HepG2 (cell line): ENCODE results near the gene TAF12. TPM values are rescaled to one million over a fixed set of nuclear protein-coding genes. Genes with fewer than 3 reads are reported as not detected.
A peak's percentile ranks its signal among the peaks of the same experiment; 100 is the strongest.

Experiments
- CBFB ChIP-seq: sonication (generic); formaldehyde crosslinking; IDR thresholded peaks from 2 replicates; pipeline ENCODE4 v1.4.0; 2020; ENCODE audit warnings: missing genetic modification reagents
- FOXO1 ChIP-seq: sonication (generic); formaldehyde crosslinking; IDR thresholded peaks from 2 replicates; pipeline ENCODE4 v1.4.0; 2020; ENCODE audit warnings: missing genetic modification reagents
- HNRNPLL ChIP-seq: fragments of 200-400 bp; formaldehyde crosslinking; IDR thresholded peaks from 2 replicates; pipeline ENCODE4 v1.6.1; 2017; ENCODE audit warnings: mild to moderate bottlenecking, low read depth, low read length; ENCODE audit not compliant: poor library complexity, severe bottlenecking
- KMT2B ChIP-seq: IDR thresholded peaks from 2 replicates; pipeline ENCODE4 v1.6.1; 2016; ENCODE audit warnings: missing genetic modification reagents, missing compliant biosample characterization
- SCMH1 ChIP-seq: sonication (generic); formaldehyde crosslinking; IDR thresholded peaks from 2 replicates; pipeline ENCODE4 v1.9.0; 2021; ENCODE audit warnings: missing genetic modification reagents, mild to moderate bottlenecking, borderline replicate concordance
- ZNF329 ChIP-seq: sonication (generic); formaldehyde crosslinking; IDR thresholded peaks from 2 replicates; pipeline ENCODE4 v1.9.0; 2021; ENCODE audit warnings: low read depth, mild to moderate bottlenecking, missing genetic modification reagents
- ZNF367 ChIP-seq: sonication (generic); formaldehyde crosslinking; IDR thresholded peaks from 2 replicates; pipeline ENCODE4 v1.4.0; 2020; ENCODE audit warnings: missing genetic modification reagents, borderline replicate concordance
- ZNF432 ChIP-seq: sonication (generic); formaldehyde crosslinking; IDR thresholded peaks from 2 replicates; pipeline ENCODE4 v1.5.0; 2020; ENCODE audit warnings: missing genetic modification reagents, mild to moderate bottlenecking, borderline replicate concordance
- ZNF678 ChIP-seq: sonication (generic); formaldehyde crosslinking; IDR thresholded peaks from 2 replicates; pipeline ENCODE4 v1.4.0; 2020; ENCODE audit warnings: mild to moderate bottlenecking, missing genetic modification reagents
- ZNF83 ChIP-seq: sonication (generic); formaldehyde crosslinking; IDR thresholded peaks from 2 replicates; pipeline ENCODE4 v1.4.0; 2020; ENCODE audit warnings: missing genetic modification reagents, mild to moderate bottlenecking, borderline replicate concordance
- polyA plus RNA-seq, 8 experiments: library from polyadenylated mRNA; depleted of rRNA in 3 of 8; stranded (reverse) in 7 of 8; unstranded in 1 of 8; fragments of >200 nt; fragmentation: Illumina TruSeq in 4 of 8; extraction: Trizol in 4 of 8; gene quantifications; 2 replicates each; pipeline versions ENCODE4 v1.2.1 to v1.2.3, GENCODE V29; 2011 to 2016; ENCODE audit warnings: low read depth in 4 of 8, missing spikeins in 1 of 8, mixed read lengths in 1 of 8; ENCODE audit not compliant: insufficient read depth in 1 of 8
- total RNA-seq, 5 experiments: library from RNA; depleted of rRNA; stranded (reverse); fragments of >200 nt; fragmentation: Illumina TruSeq; extraction: Trizol; gene quantifications; 2 replicates each; pipeline ENCODE4 v1.2.3, GENCODE V29; 2016; ENCODE audit warnings: low read depth in 1 of 5
- TF ChIP-seq, protein P1 (sequence below): sonication (generic); formaldehyde crosslinking; IDR thresholded peaks from 2 replicates; pipeline ENCODE4 v1.5.0; 2020; ENCODE audit warnings: missing genetic modification reagents
- TF ChIP-seq, protein P2 (sequence below): sonication (generic); formaldehyde crosslinking; IDR thresholded peaks from 2 replicates; pipeline ENCODE4 v1.4.0; 2020; ENCODE audit warnings: missing genetic modification reagents
- TF ChIP-seq, protein P3 (sequence below): IDR thresholded peaks from 2 replicates; pipeline ENCODE4 v1.6.1; 2016; ENCODE audit warnings: missing compliant biosample characterization, missing genetic modification reagents, borderline replicate concordance
- TF ChIP-seq, protein P4 (sequence below): sonication (generic); formaldehyde crosslinking; IDR thresholded peaks from 2 replicates; pipeline ENCODE4 v1.5.0; 2020; ENCODE audit warnings: missing genetic modification reagents
- TF ChIP-seq, protein P5 (sequence below): sonication (generic); formaldehyde crosslinking; IDR thresholded peaks from 2 replicates; pipeline ENCODE4 v1.4.0; 2020; ENCODE audit warnings: missing genetic modification reagents
- TF ChIP-seq, protein P6 (sequence below): sonication (generic); formaldehyde crosslinking; conservative IDR thresholded peaks from 2 replicates; pipeline ENCODE4 v1.4.0; 2020; ENCODE audit warnings: missing genetic modification reagents

Gene TAF12
- total and polyA plus RNA-seq, 2 of the 13 experiments (the other 11 are each of a cell fraction or from before 2014, with no cell fraction given), result 16.3 to 17.1 TPM

DNA sequence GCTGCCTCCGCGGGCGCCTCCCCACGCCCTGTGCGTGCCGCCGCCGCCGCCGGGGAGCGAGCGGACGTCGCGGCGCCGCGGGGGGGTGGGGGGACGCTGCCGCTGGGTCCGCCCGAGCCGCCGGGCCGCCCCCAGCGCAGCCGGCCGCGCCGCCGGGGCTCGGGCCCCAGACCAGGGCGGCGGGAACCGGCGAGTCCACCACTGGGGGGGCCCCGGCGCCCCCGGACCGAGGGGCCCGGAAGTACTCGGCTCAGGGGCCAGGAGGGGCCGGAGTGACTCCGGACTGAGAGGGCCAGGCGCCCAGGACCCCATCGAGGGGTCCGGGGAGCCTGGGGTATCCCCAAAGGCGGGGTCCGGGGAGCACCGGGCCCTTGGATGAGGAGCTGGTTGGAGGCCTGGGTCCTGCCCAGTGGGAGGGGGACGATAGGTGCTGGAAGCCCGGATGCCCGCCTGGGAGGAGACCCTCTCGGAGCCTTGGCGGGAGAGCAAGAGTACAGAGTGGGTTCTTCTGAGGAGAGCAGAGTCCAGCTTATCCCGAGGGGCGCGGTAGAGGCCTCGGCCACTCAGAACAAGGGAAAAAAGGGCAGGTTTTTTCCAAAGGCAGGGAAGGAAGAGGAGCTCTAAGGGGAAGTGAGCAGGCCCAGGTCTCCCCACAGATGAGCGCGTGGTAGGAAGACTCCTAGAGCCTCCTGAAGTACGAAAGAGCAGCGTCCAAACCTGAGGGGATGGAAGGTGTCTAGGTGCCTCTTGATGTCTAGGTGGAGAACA, 26.3 kb upstream of the TAF12 start (continued):
- no peak for TF ChIP-seq ZNF432
- no peak for TF ChIP-seq ZNF367 (CRISPR knock-in tag)
- TF ChIP-seq, protein P1, sequence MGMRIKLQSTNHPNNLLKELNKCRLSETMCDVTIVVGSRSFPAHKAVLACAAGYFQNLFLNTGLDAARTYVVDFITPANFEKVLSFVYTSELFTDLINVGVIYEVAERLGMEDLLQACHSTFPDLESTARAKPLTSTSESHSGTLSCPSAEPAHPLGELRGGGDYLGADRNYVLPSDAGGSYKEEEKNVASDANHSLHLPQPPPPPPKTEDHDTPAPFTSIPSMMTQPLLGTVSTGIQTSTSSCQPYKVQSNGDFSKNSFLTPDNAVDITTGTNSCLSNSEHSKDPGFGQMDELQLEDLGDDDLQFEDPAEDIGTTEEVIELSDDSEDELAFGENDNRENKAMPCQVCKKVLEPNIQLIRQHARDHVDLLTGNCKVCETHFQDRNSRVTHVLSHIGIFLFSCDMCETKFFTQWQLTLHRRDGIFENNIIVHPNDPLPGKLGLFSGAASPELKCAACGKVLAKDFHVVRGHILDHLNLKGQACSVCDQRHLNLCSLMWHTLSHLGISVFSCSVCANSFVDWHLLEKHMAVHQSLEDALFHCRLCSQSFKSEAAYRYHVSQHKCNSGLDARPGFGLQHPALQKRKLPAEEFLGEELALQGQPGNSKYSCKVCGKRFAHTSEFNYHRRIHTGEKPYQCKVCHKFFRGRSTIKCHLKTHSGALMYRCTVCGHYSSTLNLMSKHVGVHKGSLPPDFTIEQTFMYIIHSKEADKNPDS (CRISPR knock-in tag), result no peak
- TF ChIP-seq, protein P2, sequence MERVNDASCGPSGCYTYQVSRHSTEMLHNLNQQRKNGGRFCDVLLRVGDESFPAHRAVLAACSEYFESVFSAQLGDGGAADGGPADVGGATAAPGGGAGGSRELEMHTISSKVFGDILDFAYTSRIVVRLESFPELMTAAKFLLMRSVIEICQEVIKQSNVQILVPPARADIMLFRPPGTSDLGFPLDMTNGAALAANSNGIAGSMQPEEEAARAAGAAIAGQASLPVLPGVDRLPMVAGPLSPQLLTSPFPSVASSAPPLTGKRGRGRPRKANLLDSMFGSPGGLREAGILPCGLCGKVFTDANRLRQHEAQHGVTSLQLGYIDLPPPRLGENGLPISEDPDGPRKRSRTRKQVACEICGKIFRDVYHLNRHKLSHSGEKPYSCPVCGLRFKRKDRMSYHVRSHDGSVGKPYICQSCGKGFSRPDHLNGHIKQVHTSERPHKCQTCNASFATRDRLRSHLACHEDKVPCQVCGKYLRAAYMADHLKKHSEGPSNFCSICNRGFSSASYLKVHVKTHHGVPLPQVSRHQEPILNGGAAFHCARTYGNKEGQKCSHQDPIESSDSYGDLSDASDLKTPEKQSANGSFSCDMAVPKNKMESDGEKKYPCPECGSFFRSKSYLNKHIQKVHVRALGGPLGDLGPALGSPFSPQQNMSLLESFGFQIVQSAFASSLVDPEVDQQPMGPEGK (CRISPR knock-in tag), result peak; percentile 83
- TF ChIP-seq, protein P3, sequence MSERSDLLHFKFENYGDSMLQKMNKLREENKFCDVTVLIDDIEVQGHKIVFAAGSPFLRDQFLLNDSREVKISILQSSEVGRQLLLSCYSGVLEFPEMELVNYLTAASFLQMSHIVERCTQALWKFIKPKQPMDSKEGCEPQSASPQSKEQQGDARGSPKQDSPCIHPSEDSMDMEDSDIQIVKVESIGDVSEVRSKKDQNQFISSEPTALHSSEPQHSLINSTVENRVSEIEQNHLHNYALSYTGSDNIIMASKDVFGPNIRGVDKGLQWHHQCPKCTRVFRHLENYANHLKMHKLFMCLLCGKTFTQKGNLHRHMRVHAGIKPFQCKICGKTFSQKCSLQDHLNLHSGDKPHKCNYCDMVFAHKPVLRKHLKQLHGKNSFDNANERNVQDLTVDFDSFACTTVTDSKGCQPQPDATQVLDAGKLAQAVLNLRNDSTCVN, result no peak
- no peak for TF ChIP-seq SCMH1 (CRISPR knock-in tag)
- no peak for TF ChIP-seq ZNF678
- TF ChIP-seq, protein P4, sequence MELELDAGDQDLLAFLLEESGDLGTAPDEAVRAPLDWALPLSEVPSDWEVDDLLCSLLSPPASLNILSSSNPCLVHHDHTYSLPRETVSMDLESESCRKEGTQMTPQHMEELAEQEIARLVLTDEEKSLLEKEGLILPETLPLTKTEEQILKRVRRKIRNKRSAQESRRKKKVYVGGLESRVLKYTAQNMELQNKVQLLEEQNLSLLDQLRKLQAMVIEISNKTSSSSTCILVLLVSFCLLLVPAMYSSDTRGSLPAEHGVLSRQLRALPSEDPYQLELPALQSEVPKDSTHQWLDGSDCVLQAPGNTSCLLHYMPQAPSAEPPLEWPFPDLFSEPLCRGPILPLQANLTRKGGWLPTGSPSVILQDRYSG (CRISPR knock-in tag), result no peak
- TF ChIP-seq, protein P5, sequence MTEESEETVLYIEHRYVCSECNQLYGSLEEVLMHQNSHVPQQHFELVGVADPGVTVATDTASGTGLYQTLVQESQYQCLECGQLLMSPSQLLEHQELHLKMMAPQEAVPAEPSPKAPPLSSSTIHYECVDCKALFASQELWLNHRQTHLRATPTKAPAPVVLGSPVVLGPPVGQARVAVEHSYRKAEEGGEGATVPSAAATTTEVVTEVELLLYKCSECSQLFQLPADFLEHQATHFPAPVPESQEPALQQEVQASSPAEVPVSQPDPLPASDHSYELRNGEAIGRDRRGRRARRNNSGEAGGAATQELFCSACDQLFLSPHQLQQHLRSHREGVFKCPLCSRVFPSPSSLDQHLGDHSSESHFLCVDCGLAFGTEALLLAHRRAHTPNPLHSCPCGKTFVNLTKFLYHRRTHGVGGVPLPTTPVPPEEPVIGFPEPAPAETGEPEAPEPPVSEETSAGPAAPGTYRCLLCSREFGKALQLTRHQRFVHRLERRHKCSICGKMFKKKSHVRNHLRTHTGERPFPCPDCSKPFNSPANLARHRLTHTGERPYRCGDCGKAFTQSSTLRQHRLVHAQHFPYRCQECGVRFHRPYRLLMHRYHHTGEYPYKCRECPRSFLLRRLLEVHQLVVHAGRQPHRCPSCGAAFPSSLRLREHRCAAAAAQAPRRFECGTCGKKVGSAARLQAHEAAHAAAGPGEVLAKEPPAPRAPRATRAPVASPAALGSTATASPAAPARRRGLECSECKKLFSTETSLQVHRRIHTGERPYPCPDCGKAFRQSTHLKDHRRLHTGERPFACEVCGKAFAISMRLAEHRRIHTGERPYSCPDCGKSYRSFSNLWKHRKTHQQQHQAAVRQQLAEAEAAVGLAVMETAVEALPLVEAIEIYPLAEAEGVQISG (CRISPR knock-in tag), result 0 out of 2 replicates have a peak, but pooled peaks have one; percentile 39
- TF ChIP-seq FOXO1 (CRISPR knock-in tag), result no peak
- 0 out of 2 replicates have a peak, but pooled peaks have one; percentile 17 for TF ChIP-seq ZNF83
- TF ChIP-seq CBFB (CRISPR knock-in tag), result no peak
- no peak for TF ChIP-seq ZNF329 (CRISPR knock-in tag)
- no peak for TF ChIP-seq HNRNPLL
- TF ChIP-seq, protein P6, sequence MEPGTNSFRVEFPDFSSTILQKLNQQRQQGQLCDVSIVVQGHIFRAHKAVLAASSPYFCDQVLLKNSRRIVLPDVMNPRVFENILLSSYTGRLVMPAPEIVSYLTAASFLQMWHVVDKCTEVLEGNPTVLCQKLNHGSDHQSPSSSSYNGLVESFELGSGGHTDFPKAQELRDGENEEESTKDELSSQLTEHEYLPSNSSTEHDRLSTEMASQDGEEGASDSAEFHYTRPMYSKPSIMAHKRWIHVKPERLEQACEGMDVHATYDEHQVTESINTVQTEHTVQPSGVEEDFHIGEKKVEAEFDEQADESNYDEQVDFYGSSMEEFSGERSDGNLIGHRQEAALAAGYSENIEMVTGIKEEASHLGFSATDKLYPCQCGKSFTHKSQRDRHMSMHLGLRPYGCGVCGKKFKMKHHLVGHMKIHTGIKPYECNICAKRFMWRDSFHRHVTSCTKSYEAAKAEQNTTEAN (CRISPR knock-in tag), result no peak
- 0 out of 2 replicates have a peak, but pooled peaks have one; percentile 37 for TF ChIP-seq KMT2B
